Renal pelvis (tissue), 4 donors: ENCODE measurements around the gene SPATS2. TPM values are rescaled to one million over a fixed set of nuclear protein-coding genes. Genes with fewer than 3 reads are reported as not detected.

Experiments
- DNase-seq: peaks from one replicate; pipeline ENCODE4 v3.0.0-alpha.2; 2013
- polyA plus RNA-seq, 3 donors: library from polyadenylated mRNA; unstranded; fragments of 120-200 nt; gene quantifications; one replicate each; pipeline ENCODE4 v1.2.1, GENCODE V29; 2013; ENCODE audit not compliant: insufficient read length in 3 of 3

SPATS2 gene
- polyA plus RNA-seq, 3 donors: 42.5 to 53.3 (median 51.5) TPM

DNA sequence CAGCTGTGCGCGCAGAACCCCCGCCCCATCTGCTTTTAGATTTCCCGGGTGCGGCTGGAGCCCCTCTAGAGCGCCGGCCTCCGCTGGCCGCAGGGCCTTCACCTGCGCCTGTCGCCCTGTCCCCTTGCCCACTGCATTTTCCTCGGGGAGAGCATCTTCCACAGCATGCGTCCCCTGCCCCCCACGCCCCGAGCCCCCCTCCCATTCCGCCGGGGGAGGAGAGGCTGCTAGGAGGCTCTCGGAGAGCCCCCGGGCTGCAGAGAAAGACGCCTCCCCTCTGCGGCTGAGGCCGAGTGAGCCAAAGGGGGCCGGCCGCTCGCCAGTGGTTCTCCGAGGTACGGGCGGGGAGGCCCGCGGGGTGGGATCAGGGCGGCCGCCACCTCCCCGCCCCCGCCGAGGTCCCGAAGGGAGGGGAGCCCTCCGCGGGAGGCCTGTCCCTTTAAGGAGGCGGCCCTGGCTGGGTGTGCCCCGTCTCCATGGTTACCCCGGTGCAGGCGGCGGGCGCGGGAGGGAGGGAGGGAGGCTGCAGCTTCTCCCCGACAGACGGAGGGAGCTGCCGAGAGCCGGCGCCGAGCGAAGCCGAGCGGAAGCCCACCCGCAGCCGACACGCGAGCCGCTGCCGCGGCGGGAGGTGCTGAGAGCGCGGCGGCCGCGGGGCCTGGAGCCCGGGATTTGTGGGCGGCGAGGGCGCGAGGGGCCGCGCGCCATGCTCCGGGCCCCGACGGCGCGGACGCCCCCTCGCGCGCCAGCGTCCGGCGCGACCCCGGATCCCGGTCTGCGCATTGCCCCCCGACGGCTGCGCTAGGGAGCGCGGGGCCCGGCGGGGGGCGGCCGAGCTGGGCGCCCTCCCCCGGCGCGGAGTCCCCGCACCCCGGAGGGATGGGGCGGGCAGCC lies 171.5 kb downstream of the SPATS2 start, which contains the start of gene KCNH3:
Gene KCNH3 (plus strand): TSS at position 521 of the 894 bp plus-strand sequence. CDS start 387 bp downstream, outside the sequence.
- DNase-seq: peak; percentile 72

DNA sequence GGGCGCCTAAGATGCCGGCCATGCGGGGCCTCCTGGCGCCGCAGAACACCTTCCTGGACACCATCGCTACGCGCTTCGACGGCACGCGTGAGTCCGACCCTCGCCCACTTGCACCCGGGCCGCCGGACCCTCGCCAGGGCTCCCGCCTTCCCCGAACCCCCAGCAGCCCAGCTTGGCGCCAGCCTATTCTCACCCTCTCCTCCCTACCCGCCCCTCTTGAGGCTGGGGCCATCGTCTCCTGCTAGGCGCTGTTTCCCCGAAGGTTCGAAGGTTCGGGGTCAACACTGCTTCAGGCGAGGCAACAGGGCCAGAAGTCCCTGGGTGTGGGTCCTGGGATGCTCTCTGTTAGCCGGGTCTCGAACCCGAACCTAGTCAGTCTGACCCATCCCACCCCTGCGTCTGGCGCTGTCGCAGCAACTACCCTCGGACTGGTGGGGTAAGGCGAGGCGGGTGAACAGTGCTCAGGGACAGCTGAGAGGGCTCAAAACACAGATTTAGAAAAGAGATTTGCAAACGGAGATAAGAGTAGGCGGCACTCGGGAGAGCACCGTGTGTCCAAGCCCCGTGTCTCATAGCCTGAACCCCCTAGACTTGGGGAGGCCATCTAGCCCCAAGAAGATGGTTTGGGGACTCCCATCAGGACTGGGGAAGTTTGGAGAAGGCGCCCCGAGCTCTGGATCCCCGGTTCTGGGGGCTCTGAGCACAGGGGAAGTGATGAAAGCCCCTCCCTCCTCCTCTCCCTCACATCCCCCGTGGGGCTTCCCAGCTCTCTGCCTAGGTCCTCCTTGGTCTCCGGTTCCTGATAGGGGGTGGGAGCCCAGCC lies 172.4 kb downstream of the SPATS2 start:
- no peak for DNase-seq

DNA sequence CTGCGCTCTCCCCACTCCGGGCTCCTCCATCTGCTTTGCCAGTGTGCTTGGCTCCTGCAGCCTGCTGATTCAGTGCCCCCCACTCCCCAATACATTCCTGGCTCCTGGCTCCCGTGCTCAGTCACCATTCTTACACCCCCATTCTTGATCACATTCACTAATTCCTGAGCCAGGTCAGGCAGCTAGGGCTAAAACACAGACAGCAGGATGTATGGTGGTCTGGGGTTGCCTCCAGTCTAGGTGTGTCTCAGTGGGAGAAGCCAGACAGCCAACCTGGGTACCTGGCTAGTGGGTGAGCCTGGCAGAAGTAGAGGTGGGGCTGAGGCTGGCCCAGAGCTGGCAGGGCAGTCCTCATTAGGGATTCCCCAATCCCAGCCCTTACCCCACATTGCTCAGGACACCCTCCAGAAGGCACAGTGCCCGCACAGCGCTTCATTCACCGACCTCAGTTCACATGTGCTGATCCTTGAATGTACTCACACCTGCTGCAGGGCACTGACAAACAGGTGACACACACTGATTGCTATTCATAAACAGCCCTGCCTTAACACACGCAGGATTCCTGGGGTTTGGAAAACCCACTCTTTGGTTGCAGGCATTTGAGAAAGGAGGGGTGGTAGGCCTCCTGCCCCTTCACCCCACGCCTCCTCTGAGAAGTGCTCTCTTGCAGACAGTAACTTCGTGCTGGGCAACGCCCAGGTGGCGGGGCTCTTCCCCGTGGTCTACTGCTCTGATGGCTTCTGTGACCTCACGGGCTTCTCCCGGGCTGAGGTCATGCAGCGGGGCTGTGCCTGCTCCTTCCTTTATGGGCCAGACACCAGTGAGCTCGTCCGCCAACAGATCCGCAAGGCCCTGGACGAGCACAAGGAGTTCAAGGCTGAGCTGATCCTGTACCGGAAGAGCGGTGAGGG lies 173.2 kb downstream of the SPATS2 start:
- DNase-seq: no peak

DNA sequence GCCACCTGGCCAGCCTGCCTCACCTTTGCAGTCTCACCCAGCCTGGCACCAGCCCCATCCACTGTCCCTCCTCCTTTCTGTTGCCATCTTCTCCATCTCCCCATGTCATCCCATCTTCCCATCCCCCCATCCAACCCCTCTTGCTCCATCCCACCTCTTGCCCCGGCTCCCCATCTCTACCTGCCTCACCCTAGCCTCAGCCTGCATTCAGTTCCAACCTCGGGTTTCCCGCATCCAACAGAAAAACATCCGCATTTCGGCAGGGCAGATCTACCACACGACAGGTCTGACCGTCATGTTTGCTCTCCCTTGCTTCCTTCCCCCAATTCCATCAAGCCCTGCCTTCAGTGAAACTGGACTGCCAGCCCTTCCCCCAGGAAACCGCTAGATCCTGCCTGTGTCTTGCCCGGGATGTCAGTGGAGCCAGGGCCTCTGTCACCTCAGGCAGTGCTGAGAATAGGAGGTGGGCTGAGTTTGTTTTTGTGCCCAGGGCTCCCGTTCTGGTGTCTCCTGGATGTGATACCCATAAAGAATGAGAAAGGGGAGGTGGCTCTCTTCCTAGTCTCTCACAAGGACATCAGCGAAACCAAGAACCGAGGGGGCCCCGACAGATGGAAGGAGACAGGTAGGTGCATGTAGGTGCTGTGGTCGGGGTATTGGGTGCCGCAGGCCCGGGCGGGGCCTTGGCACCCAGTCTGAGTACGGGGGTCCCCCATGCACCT lies 174.0 kb downstream of the SPATS2 start:
- no peak for DNase-seq

DNA sequence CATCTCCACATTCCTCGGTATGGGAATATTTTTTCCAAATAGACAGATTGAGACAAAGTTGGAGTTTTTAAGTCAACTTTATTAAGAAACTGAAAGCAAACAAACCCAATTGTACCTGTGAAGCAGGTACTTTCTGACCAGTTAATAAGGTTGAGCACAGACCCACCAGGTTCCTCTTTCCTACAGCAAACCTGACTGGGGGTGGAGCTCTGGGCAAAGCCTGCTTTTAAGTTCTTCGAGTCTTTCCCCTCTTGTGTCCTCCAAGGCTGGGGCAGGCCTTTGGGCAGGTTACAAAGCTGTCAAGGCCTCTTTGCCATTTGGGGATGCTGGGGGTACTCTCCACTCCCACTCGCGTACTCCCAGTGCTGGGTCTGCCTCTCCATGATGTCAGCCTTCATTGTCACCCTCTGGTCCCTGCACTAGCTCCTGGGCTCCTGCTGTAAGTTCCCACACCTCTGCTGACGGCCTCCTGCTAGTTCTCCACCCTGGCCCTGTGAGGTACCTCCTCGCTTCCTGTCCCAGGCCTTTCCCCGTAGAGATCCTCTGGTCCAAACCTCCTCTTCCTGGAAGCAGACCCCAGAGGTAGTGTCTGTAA lies 174.7 kb downstream of the SPATS2 start:
- DNase-seq: no peak

DNA sequence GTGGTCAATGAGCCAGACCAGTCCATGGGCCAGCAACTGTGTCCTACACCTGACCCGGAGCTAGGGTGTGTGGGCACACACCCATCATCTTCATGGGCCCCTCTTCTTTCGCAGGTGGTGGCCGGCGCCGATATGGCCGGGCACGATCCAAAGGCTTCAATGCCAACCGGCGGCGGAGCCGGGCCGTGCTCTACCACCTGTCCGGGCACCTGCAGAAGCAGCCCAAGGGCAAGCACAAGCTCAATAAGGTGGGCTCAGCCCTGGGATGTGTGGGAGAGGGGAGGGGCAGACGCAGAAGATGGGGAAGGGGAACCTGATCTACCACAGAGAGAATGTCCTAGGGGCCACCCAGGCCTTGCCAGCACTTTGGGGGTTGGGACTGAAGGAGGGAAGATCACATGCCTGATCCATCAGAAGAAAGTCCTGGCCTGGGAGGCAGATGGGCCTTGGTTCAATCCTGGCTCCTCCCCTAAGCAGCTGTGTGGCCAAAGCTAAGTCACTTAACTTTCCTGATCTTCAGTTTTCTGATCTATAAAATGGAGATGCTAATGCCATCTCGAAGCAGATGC lies 175.4 kb downstream of the SPATS2 start:
- DNase-seq: no peak

DNA sequence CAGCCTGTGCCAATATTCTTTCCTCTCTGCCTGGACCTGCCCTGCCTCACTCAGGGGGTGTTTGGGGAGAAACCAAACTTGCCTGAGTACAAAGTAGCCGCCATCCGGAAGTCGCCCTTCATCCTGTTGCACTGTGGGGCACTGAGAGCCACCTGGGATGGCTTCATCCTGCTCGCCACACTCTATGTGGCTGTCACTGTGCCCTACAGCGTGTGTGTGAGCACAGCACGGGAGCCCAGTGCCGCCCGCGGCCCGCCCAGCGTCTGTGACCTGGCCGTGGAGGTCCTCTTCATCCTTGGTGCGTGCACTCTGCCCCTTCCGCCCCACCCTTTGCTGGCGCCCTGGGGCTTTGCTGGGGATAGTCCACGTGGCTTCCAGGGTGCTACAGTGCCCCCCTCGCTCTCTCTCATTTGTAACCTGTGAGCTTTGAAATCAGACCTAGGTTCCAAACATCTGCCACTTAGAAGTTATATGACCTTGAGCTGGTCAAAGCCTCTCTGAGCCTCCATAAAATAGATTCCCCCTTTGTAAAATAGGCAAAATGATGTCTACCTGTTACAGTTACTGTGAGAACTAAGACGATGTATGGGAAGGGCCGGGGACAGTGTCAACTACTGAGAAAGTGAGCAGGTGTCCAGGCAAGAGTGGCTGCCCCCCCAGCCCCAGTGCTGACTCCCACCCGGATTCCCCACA lies 176.1 kb downstream of the SPATS2 start:
- no peak for DNase-seq

DNA sequence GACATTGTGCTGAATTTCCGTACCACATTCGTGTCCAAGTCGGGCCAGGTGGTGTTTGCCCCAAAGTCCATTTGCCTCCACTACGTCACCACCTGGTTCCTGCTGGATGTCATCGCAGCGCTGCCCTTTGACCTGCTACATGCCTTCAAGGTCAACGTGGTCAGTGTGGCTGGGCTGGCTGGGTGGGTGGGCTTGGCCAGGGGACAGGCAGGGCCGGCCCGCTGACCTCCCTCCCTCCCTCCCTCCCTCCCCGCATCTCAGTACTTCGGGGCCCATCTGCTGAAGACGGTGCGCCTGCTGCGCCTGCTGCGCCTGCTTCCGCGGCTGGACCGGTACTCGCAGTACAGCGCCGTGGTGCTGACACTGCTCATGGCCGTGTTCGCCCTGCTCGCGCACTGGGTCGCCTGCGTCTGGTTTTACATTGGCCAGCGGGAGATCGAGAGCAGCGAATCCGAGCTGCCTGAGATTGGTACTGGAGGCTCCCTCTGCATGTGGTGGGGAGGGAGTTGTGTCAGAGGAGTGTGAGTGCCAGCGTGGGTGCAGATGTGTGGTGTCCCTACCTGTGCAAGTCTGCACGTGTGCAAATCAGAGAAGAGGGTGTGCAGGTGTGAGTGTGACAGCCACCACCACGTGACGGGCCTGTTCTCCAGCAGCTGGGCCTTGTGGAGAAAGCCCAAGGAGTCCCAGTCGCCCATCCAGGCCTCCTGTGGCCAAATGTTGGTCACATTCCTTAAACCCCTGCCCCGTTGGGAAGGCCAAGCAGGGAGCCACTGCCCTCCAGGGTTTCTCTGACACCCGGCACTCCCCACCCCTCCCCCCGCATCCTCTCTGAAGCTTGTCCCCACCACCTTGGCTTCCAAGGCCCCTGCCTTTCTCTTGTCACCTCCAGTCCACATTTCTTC lies 176.9 kb downstream of the SPATS2 start:
- no peak for DNase-seq

DNA sequence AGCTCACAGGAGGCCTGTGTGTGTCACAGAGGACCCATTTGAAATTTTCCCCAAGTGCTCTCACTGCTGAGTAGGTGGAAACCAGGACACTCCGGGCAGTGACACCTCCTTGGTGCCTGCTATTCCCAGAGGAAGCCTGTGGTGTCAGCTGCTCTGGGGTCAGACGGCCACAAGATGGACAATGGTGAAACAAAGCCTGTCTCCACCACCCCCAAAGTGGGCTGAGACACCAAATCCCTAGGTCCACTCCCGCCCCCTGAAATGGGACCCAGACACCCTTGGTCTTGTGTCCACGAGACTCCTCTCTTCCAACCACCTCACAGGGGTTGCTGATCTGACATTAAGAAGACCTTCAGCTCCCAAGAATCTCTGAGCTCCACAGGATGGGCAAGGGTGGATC lies 178.6 kb downstream of the SPATS2 start:
- no peak for DNase-seq

DNA sequence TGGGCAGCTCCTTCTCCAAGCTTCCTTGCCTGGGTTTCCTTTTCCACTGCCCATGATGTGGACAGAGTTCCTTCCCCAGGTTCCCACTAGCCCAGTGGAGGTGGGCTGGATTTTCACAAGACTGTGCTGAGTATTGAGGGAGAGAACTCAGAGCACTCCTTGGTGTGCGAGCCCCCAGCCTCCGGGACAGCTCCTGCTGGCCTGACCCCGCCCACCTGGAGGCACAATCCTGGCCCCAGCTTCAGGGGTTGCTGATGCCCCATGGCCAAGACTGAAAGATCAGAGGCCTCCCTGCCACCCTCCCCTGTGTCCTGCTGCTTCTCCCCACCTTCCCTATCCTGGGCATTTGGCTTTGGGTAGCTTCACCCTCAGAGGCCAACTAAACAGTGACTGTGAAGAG lies 179.2 kb downstream of the SPATS2 start:
- DNase-seq: no peak

DNA sequence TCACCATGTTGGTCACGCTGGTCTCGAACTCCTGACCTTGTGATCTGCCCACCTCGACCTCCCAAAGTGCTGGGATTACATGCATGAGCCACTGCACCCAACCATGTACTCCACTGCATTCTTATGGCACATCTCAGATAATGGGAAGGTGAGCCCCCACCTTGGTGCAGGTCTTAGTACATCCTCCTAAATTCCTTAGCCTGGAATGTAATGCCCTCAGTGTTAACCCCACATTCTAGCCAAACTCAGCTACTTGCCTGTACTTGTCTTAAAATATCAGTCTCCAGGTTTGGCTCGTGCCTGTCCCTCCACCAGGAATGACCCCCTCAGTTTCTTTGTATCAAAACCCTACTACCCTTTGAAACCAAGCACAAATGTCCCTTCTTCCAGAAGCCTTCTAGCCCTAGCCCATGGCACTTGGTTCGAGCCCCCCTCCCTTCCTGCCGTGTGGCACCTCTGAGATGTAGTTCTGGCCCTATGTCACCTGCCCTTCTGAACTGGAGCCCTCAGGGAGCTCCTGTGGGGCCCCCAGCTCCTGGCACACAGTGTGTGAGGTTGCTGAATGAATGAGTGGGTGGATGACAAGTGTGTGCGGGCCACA lies 179.9 kb downstream of the SPATS2 start:
- no peak for DNase-seq

DNA sequence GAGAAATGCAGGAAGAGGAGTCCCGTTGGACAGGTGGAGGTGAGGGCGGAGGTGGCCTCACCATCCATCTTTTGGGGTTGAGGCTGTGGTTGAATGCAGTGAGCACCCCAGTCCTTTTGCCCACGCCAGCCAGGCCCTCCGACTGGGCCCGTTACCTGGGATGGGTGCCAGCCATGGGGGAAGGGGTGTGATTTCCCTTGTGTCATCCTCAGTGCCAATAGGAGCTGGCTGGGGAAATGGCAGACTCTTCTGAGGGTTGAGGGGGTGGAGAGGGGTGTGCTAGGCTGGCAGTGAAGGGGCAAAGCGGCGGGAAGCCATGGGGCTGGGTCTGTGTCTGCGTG lies 181.2 kb downstream of the SPATS2 start:
- DNase-seq: no peak

DNA sequence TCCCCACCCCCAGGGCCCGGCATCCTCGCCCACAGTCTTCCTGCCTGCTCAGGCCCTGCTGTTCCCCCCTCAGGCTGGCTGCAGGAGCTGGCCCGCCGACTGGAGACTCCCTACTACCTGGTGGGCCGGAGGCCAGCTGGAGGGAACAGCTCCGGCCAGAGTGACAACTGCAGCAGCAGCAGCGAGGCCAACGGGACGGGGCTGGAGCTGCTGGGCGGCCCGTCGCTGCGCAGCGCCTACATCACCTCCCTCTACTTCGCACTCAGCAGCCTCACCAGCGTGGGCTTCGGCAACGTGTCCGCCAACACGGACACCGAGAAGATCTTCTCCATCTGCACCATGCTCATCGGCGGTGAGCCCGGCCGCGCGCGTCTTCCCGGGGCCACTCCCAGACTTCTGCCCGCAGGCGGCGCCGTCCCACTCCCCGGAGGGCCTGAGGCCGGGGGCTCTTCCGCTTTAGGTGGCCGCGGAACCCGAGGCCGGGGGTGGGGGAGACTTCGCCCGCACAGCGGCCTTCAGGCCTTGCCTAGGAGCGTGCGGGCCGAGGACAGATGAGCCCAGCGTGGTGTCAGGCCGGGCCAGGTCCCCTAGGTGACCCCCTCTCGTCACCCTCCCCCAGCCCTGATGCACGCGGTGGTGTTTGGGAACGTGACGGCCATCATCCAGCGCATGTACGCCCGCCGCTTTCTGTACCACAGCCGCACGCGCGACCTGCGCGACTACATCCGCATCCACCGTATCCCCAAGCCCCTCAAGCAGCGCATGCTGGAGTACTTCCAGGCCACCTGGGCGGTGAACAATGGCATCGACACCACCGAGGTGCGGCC lies 181.8 kb downstream of the SPATS2 start:
- DNase-seq: no peak

DNA sequence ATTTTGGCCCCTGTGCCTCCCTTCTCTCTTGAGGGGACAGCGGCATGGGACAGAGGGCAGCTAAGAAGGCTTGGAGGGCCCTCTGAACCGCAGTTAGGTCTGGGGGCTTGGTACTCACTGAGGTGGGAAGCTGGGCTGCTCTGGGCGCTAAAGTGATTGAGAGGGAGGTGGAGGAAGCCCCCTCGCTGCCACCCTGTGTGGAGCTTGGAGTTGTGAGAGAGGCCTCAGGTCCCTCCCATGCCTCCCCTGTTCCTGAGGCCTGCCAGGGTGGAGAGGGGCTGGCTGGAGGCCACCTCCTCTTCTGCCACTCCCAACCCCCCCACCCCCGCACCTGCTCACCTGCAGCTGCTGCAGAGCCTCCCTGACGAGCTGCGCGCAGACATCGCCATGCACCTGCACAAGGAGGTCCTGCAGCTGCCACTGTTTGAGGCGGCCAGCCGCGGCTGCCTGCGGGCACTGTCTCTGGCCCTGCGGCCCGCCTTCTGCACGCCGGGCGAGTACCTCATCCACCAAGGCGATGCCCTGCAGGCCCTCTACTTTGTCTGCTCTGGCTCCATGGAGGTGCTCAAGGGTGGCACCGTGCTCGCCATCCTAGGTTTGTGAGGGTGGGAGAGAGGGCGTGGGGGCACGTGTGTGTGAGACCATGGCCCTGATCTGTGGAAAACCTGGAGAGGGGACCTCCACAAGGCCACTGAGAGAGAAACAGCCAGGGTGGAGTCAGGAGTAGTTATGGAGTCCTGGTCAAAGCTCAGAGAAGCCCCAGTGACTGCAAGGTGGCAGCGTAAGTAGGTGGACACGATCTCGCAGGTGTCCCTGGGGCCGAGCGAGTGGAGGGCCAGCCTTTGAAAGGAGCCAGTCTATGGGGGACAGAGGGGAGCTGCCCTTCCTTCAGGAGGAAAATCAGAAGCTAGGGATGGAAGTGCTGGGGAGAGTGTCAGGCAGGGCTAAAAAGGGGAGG lies 182.8 kb downstream of the SPATS2 start:
- DNase-seq: no peak

DNA sequence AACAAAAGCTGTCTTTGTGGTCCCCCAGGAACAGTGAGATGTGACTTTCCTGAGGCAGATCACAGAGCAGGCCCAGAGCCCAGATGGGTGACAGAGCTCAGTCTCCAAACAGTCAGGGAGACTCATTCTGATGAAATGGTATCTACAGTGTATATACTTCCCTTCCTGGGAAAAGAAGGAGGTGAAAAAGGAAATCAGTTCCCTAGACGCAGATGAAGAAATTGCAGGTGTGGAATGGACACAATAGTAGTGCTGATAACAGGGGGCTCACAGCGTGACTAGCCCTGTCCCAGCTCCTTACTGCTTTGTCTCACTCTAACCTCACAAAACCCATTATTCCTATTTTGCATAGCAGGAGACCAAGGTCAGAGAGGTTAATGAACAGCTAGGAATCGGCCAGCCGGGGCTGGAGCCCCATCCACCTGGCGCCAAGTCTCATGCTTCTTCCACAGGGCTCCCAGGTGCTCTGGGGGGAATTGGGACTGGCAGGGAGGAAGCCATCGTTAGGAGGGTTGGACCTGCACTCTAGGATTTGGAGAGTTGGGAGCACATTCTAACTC lies 183.5 kb downstream of the SPATS2 start:
- no peak for DNase-seq

DNA sequence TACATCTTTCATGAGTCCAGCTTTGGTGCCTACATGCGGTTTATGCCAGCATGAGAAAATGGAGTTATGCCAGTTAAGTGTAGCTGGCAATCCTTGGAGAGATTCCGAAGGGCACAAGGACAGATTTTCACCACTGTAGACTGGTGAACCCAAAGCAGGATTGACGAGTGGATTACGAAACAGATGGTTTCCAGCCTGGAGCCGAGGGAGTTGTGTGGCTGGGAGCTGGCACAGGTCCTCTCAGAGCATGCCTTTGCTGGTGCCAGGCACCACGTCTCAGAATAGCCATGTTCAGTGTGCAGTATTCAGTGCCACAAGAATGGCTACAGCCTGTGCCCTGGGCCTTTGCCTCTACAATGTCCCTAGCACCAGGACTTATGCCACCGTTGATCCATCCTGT lies 184.8 kb downstream of the SPATS2 start:
- no peak for DNase-seq
